Hematopoietic multipotent progenitor cell treated with erythropoietin and hydrocortisone succinate and interleukin-3 and kit ligand, for 4 days (in vitro differentiated cells): ENCODE data around the gene MLST8.
A peak's percentile ranks its signal among the peaks of the same experiment; 100 is the strongest.
"Not testable (repeated sequence)": the region's sequence is repeated elsewhere in the genome, so short reads cannot be mapped to it uniquely, and the experiment has no call there.

Source experiments
- DNase-seq: peaks from one replicate; pipeline ENCODE4 v3.0.0-alpha.2; 2015

The MLST8 gene

DNA sequence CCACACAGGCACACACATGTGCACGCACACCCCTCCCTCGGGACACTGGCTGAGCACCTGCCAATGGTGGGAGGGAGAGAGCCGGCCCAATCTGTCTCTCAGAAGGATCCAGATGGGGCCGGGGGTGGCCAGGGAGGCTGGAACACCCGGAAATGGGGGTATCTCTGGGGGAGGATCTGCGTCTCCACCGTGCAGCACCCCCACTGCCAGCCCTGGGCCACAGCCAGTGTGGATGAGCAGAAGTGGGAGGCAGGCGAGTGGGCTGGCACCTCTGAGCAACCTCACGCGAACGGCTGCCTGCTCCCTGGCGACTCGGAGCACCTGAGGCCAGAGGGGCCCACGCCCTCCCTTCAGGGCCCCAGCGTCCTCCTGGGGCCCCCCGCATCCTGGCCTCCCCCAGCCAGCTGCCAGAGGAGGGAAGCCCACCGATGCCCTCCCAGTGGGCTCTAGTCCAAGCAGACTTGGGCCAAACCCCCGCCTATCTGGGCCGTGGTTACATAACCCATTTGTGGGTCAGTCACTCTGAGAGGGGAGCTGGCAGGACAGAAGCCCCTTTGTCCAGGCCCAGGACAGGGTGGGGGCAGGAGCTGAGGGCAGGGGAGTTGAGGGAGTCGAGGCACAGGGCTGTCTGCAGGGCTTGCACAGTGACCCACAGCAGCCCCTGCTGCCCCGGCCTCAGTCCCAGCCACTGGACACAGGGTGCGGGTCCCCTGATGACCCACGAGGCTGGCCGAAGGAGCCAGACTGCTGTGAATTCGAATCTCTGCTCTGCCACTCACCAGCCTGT, 14.4 kb upstream of the MLST8 start:
- no peak for DNase-seq

DNA sequence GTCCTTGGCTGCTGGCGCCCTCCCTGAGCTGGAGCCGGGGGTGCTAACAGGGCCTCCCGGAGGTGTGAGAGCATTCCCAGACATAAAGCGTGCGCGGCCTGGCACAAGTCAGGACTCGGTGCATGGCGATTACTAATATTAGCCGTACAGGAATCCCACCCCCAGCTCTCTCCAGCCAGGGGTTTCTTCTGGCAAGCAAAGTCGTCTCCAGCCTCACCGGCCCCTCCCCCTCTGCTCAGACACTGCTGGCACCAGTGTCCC, 13.9 kb upstream of the MLST8 start:
- no peak for DNase-seq

DNA sequence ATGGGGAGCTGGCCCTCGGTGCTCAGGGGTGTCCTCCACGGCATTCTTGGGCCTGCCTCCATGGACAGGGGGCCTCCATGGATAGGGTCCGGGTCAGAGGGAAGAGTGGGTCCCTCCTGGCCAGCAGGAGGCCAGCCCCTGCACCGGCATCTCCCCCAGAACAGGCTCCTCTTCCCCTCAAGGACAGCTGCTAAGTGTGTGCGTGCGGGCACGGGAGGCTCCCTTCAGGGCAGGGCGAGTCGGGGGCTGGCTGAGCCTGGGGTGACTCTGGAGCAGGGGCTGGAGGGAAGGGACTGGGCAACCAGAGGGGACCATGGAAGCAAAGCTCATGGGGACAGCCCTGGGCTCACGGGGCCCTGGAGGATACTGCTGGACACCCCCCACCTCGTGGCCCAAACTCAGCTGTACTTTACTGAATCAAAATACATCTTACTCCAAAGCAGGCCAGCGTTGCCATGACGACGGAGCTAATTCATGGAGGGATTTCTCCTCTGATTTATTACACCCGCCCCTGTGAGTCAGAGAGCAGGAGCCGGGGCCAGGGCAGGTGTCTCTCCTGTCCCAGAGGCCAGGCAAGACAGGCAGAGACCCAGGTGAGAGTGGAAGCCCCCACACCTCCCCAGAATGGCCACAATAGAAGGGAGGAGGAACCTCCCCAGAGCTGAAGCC, 11.0 kb upstream of the MLST8 start:
- peak; percentile 63 for DNase-seq

DNA sequence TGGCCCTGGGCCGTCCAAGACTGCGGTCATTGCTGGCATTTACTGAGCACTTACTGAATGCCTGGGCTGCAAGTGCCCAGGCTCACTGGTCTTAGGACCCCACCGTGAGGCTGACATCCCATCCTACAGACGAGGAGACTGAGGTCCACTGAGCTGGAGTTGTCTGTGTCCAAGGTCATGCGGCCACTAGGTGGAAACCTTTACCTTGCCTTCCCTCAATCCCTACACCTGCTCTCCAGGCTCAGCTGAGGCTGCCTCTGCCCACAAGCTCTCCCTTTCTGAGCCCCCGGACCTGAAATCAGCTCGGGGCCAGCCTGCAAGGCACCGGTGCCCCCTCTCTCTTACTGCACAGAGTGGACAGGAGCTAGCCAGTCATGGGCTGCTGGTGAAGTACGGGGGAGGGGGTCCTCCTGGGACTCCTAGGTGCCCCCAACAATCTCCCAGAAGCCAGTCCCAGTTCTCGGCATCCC, 10.4 kb upstream of the MLST8 start:
- DNase-seq, result peak; percentile 75

DNA sequence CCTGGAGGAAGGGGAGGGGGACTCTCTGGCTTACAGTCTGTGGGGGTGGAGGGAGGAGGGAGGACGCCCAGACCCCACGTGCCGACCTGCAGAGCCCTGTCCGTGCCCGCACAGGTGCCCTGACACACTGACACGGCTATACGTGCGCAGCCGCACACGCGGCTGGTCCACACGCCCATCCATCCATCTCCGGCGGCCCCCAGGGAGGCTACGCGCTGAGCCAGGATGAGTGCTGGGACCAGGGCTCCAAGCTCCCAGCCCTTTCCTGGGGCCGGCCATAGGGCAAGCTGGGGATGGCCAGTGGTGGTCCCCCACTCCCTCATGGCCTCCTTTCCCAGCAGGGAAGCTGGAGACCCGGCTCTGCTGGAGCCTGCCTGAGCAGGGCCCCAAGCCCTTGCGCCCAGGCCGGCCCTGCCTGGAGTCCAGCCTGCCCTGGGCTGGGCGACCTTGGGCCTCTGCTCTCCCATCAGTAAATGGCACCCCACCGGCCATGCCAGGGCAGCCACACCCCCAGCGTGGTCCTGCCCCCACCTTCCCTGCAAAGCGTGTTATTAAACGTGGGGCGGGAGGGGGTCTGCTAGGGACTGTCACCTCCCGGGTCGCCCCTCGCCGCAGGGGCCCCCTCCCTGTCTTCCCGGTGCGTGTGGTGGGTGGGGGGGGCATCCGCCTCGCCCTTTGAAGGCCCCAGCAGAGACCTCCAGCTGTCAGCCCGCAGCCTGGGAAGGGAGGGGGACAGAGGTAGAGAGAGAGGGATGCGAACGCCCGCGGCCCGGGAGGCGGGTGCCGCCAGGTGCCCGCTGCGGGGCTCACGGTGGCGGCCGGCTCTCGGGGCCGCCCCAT, 9.7 kb upstream of the MLST8 start:
- DNase-seq, result no peak

DNA sequence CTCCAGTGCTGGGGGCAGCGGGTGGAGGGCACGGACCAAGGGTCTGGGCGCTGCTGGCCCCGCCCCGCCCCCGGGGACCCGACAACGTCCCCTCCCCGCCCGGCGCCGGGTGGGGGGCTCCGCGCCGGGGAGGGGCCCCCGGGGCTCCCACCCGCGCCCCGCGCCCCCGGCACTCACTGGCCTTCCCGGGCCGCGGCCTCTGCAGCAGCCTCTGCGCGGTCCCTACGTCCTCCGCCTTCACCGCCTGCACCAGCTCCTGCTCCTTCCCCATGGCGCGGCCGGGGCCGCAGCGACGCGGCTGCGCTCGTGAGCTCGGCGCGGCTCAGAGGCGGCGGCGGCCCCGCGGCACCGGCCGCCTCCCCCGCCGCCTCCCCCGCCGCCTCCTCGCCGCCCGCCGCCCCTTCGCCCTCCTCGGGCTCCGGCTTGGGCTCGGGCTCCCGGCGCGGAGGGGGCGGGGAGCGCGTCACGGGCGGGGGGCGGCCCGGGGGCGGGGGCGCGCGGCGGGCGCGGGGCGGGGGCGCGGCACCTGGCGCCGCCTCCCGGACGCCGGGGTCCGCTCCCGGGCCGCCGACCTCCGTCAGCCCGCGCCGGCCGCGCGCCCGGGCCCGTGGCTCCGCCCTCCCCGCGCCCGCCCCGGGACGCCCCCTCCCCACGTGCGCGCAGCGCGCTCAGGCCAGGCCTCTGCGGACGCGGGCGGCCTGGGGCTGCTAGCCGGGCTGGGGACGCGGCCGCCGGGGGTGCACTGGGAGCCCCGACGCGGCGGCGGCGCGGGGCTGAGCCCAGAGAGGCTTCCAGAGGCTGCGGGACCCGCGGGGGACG, 8.9 kb upstream of the MLST8 start, which contains the start of gene CASKIN1:
TSS of gene CASKIN1 (minus strand) at position 444 of the 819 bp plus-strand sequence. CDS start at position 271, 173 bp downstream.
- DNase-seq, result peak; percentile 63

DNA sequence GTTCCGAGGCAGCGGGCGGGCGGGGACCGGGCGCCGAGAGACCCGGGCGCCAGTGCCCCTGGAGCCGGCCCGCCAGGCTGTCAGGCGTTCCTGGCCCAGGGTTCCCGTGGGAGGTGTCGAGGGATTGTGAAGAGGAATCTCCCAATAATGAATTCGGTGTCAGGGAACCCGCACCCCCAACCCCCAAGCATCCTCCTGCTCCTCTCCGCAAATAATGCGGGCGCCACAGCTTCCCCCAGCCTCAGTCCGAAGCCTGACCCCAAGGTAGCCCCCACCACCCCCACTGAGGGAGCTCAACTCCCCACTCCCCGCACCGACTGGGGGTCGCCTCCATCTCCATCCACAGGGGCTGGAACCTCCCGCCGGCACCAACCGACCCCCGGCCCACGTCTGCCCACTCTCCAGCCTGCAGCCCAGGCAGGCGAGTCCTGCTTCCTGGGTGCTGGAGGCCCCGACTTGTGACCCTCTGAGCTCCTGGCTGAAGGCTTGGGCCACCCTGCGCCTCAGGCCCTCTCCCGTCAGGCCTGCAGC, 8.2 kb upstream of the MLST8 start:
- no peak for DNase-seq

DNA sequence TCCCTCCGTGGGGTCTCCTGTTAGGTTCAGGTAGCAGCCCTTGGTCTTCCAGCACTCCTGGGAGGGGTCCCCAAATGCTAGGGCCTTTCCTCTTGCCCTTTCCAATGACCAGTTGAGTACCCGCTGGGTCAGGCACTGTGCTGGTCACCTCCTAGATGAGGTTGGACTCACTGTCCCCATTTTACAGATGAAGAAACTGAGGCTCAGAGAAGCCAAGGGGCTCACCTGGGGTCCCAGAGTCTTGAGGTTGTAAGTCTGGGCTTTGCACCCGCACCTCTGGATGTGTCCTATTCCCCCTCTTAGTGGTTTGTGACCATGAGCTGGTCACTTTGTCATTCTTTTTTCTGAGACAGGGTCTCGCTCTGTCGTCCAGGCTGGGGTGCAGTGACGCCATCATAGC, 7.5 kb upstream of the MLST8 start:
- no peak for DNase-seq

DNA sequence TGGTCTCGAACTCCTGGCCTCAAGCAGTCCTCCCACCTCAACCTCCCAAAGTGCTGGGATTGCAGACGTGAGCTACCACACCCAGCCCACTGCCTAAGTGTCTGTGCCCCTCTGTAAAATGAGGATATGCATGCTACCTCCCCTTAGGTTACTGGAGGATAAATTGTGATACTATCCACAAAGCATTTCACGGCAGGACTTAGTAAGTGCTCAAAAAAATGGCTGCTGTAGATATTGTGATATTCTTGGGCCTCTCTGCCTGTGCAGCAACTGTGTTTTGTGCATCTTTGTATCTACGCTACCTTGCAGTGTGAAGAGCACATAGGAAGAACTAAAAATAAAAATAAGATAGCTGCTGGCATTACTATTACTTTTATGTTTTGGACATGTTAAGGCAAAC, 7.0 kb upstream of the MLST8 start:
- no peak for DNase-seq

DNA sequence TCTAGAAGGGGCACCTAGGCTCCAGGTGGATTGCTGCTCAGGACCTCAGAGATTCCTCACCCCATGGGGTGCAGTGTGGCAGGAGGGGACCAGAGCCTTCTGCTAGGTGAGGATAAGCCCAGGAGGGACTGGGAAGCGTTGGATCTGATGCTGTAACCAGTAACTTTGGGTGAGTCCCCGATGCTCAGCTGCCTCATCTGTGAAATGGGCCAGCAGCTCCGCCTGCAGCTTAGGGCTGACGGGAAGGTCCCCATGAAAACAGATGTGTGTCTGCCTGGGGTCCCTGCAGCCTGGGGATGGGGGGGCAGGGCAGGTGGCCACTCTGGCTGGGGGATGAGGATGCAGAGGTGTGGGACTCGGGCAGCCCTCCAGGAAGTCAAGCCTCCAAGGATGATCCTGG, 6.2 kb upstream of the MLST8 start:
- DNase-seq, result no peak

DNA sequence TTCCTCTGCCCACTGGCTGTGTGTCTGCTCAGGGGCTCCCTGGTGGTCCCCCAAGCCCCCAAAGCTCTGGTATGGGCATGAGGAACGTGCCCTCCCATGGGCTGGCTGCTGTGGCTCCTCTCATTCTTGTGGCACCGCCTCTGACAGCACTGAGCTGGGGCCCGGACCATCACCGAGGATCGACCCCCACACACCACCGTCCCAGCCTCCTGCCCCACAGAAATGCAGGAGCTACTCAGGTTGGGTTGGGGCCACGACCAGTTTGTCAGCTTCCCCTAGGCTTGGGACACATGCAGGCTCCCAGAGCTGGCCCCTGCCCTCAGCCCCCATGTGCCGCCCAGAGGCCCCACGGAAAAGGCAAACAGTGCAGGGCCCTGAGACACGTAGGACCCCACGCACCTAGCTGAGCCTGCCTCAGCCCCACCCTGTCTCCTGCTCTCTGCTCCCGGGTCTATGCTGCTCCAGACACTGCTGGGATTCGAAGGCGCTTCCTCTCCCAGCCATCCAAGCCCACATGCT, 5.6 kb upstream of the MLST8 start:
- no peak for DNase-seq

DNA sequence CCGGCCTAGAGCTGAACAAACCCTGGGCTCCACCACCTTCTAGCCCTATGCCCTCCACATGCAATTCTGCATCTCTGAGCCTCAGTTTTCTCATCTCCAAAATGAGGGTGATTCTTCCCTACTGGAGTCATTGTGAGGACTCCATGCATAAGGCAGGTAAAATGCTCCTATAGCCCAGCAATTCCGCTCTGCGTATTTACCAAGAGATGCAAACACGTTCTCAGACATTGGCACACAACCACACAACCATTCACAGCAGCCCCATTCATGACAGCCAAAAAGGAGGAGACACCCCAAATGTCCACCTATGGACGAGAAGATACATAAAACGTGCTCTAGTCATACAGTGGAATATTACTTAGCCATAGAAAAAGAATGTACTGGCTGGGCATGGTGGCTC, 4.9 kb upstream of the MLST8 start:
- no peak for DNase-seq

DNA sequence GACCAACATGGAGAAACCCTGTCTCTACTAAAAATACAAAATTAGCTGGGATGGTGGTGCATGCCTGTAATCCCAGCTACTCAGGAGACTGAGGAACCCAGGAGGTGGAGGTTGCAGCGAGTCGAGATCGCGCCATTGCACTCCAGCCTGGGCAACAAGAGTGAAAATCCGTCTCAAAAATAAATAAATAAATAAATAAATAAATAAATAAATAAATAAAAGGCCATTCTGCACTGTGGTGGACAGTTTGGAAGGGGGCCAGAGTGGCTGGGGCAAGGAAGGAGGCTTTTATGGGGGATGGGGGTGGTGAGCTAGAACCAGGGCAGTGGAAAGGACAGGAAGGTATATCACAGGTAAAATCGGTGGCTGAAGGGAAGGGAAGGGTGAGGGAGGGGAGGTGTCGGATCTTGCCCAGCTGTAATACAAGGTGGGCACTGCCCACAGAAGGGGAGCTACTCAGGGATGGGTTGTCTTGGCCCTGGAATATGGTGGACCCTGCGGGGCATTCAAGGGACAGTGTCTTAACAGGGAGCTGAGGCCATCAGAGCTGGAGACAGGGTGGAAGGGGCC, 2.0 kb upstream of the MLST8 start:
- not testable (repeated sequence) for DNase-seq

DNA sequence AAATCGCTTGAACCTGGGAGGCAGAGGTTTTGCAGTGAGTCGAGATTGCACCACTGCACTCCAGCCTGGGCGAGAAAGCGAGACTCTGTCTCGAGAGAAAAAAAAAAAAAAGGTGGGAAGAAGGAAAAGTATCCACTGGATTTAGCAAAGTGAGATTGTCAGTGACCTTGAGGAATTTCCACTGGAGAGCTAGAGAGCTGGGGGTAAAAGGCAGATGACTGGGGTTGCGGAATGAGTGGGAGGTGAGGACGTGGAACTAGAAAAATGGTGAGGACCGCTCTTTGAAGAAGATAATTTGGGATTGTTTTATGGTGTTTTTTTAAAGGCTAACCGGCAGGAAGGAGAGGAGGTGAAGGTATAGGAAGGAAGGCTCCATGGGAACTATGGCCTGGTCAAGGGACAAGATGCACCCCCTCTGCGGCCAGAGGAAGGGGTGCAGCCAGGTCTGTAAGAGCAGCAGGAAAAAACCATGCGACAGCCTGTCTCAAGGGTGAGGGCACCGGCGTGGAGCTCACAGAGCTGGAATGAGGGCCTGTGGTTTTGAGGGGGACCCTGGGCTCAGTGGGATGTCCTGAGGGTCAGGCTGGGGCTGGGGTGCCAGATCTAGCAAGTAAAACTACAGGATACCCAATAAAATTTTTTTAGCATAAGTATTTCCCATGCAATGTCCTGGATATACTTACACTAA, 694 bp upstream of the MLST8 start:
- no peak for DNase-seq

DNA sequence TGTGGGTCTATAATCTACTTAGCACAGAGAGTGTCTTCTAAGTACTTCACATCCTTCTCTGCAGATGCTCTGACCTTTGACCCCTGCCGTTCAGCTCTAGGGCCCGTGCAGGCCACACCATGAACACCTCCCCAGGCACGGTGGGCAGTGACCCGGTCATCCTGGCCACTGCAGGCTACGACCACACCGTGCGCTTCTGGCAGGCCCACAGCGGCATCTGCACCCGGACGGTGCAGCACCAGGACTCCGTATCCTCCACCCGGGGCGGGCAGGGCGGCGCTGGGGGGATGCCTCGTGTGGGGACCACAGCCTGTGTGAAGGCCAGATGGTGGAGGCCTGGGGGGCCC, 686 bp downstream of the MLST8 start:
- DNase-seq, result no peak

DNA sequence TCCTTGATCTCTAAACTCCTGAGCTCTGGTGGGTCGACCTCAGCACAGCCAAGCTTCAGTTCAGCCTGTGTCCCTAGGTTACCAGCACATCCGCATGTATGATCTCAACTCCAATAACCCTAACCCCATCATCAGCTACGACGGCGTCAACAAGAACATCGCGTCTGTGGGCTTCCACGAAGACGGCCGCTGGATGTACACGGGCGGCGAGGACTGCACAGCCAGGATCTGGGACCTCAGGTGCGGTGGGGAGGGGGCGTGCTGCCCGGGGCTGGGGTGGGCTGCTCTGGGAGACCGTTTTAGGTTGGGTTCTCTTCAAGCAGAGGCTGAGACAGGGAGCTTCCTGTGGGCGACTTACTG, 1.1 kb downstream of the MLST8 start:
- no peak for DNase-seq

DNA sequence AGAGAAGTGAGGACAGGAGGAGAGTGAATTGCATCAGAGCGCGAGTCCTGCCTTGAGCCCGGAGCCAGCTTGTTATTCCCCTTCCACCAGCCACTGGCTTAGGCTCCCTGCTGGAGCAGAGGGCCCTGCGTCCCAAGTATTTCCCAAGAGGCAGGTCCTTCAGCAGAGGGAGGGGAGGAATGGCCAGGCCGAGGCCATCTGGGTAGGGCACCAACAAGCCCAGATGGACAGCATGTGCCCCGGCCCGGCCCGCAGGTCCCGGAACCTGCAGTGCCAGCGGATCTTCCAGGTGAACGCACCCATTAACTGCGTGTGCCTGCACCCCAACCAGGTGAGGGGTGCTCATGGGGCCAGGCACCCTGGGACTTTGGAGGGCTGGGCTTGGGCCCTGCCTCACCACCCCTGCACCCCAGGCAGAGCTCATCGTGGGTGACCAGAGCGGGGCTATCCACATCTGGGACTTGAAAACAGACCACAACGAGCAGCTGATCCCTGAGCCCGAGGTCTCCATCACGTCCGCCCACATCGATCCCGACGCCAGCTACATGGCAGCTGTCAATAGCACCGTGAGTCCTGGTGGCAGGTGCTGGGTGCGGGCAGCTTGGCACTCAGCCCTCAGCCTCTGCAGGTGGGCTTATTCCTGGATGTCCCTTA, 1.7 kb downstream of the MLST8 start:
- DNase-seq, result no peak

DNA sequence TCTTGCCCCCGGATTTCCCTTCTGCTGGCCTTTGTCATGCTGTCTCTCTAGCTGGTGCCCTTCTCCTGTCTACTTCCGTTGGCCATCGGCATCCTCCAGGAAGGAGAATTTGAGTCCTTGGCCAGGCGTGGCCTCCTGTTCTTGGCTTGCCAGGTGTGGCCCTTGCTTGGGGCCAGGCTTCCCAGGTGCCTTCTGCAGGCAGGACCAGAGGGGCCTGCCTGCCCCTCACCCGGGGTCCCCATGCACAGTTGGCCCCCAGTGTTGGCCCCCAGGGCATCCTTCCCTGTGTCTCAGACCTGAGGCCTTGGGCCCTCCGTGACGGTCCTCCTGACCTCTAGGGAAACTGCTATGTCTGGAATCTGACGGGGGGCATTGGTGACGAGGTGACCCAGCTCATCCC, 2.6 kb downstream of the MLST8 start:
- DNase-seq, result no peak

DNA sequence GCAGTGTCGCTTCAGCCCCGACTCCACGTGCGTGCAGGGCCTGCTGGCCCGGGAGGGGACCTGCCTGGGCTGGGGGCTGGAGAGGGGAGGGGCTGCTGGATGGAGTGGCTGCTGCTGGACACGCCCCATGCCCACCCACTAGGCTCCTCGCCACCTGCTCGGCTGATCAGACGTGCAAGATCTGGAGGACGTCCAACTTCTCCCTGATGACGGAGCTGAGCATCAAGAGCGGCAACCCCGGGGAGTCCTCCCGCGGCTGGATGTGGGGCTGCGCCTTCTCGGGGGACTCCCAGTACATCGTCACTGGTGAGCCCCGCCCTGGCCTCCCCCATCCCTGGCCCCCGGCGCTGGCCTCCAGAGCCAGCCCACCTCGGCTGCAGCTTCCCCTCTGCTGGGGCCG, 3.1 kb downstream of the MLST8 start:
- no peak for DNase-seq

DNA sequence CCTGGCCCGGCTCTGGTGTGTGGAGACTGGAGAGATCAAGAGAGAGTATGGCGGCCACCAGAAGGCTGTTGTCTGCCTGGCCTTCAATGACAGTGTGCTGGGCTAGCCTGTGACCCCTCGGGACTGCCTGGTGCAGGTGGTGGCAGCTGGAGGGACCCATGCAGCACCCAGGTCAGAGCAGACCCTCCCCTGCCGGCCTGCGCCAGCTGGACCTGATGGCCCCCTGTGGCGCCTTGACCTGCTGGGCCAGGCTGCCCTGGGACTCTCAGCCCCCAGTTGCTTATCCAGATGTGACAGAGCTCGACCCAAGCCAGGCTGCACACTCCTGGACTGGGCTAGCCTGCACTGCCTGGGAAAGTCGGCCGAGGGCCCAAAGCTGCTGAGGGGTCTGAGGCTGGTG, 3.5 kb downstream of the MLST8 start:
- no peak for DNase-seq
